Measurements from ENCODE around the gene CDK7. TPM values are rescaled to one million over a fixed set of nuclear protein-coding genes. Genes with fewer than 3 reads are reported as not detected.
A peak's percentile ranks its signal among the peaks of the same experiment; 100 is the strongest.

Gene CDK7
- total RNA-seq, 2 donors from 2014 or later: 22.1 to 25.2 TPM

DNA sequence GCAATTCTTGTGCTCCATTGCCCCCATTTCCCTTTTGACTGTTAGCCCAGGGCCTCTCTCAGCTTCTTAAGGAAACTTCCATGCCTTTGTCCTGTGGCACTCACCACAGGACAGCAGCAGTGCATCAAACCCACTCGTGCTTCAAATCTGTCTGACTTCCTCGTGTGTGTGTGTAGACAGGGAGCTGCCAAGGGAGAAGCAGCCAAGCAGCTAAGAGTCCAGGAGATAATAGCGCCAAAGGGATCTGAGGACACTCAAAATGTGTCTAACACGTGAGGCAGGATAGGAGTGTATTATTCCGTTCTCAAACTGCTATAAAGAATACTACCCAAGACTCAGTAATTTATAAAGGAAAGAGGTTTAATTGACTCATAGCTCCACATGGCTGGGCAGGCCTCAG lies 44.8 kb downstream of the CDK7 start:
- no peak for DNase-seq
- no peak for ATAC-seq
- intact Hi-C loops (cut with DNase I, micrococcal nuclease): no loop called here

- DNase-seq: no peak
- intact Hi-C loops (cut with DNase I, micrococcal nuclease): no loop called here
- no peak for ATAC-seq
Measured at GRCh38 chr5:69281114-69281513, 46.4 kb downstream of the CDK7 start.

DNA sequence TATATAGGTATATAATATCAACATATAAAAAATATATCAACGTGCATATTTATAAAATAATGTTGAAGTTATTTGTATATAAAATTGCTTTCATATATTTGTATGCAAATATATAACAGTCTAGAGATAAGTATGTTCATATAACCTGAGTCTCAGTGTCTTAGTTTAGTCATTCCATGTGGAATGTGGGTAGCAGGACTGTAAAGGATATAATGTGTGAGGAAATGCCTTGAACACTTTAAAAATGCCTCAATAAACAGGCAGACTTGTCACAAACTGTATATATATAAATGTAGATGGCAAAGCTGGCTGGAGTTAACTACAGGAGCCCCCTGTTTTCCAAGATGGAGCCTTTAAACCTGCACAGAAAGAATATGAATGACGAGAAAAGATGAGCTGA lies 49.5 kb downstream of the CDK7 start:
- no peak for DNase-seq
- ATAC-seq: no peak
- intact Hi-C loops (cut with DNase I, micrococcal nuclease): no loop called here

DNA sequence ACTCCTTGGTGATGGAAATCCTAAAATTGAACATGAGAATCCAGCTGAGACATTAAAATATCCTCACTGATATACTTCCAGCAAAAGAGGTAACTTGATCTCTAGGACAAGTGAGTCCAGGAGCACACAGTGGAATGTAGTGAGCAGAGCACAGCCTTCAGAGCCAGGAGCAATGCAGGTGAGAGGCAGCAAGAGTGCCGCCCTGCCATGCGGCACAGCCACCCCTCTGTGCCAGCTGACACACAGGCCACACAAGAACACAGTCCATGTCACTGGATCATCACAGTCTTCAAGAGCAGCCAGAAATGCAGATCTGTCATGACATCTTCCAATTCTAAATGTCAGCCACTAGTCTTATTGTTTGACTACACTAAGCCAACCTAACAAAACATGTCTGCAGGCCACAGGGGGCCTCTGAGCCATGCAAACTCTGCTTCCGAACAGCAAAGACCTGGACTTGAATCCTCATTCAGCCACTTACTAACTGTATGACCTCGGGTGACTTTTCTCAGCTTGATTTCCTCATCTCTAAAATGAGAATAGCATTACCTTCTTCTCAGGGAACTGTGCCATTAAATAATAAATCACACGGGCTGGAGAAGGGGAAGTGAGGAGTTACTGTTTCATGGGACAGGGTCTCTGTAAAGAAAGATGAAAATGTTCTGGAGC lies 50.9 kb downstream of the CDK7 start:
- intact Hi-C loops (cut with DNase I, micrococcal nuclease): no loop called here
- ATAC-seq: no peak
- DNase-seq: no peak

- ATAC-seq (no peak), DNase-seq (no peak)
- intact Hi-C loops (cut with DNase I, micrococcal nuclease): no loop called here
Measured at GRCh38 chr5:69288069-69288468, 53.4 kb downstream of the CDK7 start.

GRCh38 chr5:69288688-69289087 lies 54.0 kb downstream of the CDK7 start:
- DNase-seq: no peak
- intact Hi-C loops (cut with DNase I, micrococcal nuclease): no loop called here
- no peak for ATAC-seq

DNA sequence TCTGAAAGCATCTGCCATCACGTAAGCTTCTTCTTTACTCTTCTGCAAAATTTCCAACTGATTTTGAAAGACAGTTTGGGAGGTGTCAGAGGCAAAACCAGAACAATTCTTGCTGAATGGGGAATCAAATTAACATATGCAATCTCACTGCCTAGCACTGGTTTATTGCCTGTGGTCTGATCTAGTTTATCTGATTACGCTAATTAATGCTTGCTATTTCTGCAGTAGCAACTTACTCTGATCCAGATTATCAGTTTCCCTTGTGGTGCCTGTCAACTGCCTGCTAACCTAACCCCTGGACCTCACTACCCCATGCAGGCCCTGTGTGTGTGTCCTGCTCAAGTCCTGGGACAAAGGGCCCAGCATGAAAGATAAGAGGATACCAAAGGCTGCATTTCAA lies 57.6 kb downstream of the CDK7 start:
- intact Hi-C loops (cut with DNase I, micrococcal nuclease): no loop called here
- no peak for ATAC-seq
- DNase-seq: no peak

GRCh38 chr5:69293882-69294281 lies 59.2 kb downstream of the CDK7 start:
- intact Hi-C loops (cut with DNase I, micrococcal nuclease): no loop called here
- ATAC-seq (no peak), DNase-seq (no peak)

- intact Hi-C loops (cut with DNase I, micrococcal nuclease): no loop called here
- ATAC-seq: no peak
- no peak for DNase-seq
Measured at GRCh38 chr5:69295088-69295754, 60.5 kb downstream of the CDK7 start.

DNA sequence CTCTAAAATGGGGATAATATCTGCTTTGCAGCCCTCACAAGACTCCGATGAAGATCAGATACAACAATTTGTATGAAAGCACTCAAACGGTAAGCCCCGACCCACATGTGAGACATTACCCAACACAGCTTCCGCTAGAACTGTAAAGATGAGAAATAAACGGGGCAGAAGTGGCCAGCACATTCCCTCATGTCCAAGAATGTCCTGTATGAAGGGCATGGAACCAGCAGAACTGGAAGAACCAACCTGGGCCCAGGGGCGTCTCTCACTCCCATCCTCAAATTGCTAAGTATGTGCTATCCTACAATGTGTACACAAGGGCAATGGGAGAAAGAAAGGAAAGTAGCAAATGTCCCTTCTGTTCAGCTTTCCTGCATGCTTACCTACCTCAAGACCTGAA lies 64.9 kb downstream of the CDK7 start:
- DNase-seq (no peak), ATAC-seq (no peak)
- intact Hi-C loops (cut with DNase I, micrococcal nuclease): no loop called here

- no peak for ATAC-seq
- no peak for DNase-seq
- intact Hi-C loops (cut with DNase I, micrococcal nuclease): no loop called here
Measured at GRCh38 chr5:69300537-69301203, 66.0 kb downstream of the CDK7 start.

DNA sequence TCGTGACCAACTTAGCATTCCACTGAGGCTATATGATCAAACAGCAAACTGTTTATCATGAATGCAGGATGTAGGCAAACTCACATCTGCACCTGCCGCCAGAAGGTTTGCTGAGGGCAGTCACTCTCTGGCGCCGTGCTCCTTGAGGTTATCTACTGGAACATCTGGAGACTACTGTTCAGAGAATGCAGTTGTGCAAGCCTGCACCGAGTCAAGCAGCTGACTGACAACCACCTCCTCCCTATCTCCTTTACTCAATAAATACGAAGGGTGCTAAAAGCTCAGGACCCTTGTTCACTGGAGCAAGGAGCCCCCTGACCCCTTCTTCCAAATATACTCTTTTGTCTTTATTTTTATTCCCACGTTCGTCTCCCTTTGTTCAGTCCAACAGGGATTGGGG lies 70.8 kb downstream of the CDK7 start:
- intact Hi-C loops (cut with DNase I, micrococcal nuclease): no loop called here
- DNase-seq (no peak), ATAC-seq (no peak)

DNA sequence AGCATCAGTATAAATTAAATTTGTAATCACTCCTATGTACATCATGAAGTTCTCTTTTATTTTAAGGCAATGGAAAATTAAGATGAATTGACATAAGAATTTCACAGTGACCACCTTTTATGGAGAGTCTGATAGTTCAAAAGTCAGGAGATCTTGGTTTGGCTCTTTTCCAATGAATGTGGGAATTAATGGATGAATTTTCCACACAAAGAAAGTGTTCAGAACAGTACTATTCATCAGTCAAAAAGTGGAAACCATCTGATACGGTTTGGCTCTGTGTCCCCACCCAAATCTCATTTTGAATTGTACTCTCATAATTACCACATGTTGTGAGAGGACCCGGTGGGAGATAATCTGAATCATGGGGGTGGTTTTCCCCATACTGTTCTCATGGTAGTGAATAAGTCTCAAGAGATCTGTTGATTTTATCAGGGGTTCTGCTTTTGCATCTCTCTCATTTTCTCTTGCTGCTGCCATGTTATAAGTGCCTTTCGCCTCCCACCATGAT lies 73.4 kb downstream of the CDK7 start:
- intact Hi-C loops (cut with DNase I, micrococcal nuclease): no loop called here
- no peak for ATAC-seq

GRCh38 chr5:69309380-69309779 lies 74.7 kb downstream of the CDK7 start:
- intact Hi-C loops (cut with DNase I, micrococcal nuclease): no loop called here
- no peak for ATAC-seq
- no peak for DNase-seq

More for the DNA sequence above, 73.4 kb downstream of the CDK7 start:
- no peak for DNase-seq

DNA sequence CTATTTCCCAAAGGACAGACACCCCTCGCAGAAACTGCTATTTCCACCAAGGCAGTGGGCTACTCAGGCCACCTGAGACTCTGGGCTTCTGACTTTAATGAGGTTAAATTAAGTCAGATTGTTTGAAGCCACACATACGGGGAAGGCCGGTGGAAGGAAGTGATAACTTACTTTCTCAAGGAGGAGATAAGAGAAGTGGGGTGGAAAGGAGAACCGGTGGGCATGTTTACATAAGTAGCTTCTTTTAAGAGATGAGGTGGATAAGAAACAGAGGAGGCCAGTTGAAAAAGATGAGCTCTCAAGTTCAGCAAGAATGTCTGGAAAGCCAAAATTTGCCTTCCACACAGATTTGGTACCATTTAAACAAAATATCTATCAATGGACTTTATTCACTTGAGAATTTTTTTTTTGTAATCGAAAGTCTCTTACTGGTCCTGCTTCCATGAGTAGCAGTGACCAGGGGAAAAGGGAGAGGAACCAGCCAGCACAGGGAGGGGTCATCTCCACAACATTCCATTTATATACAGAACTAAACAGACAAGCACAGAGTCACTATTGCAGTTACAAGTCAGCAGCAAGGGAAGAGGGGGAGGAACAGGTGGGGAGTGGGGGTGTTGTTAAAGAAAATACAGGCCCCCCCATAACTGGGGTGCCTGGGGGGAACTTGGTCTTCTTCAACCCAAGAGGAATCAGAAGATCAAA lies 77.9 kb downstream of the CDK7 start:
- intact Hi-C loops (cut with DNase I, micrococcal nuclease): no loop called here
- no peak for DNase-seq
- no peak for ATAC-seq

GRCh38 chr5:69313428-69313827 lies 78.7 kb downstream of the CDK7 start:
- ATAC-seq (no peak), DNase-seq (no peak)
- intact Hi-C loops (cut with DNase I, micrococcal nuclease): no loop called here

- ATAC-seq (no peak), DNase-seq (no peak)
- intact Hi-C loops (cut with DNase I, micrococcal nuclease): no loop called here
Measured at GRCh38 chr5:69315972-69316371, 81.3 kb downstream of the CDK7 start.

GRCh38 chr5:69317391-69317790 lies 82.7 kb downstream of the CDK7 start:
- no peak for ATAC-seq
- DNase-seq: no peak

DNA sequence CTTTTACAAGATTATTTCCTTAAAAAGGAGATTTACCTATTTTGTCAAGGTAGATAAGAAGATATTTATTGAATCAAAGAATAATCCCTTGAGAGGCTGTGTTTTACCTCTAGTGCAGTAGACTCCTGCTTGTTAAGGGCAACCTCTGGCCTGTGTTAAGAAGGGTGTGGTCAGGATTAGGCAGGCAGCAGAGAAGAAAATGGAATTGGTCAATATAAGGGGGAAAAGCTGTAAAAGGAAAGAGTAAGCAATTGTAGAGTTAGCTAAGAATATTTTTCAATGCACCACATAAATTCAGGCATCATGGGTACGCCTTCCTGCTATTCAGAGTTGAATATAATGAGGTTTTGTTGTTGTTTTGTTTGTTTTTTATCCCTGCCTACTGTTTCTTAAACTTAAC lies 91.7 kb downstream of the CDK7 start:
- peak; percentile 95 for ATAC-seq
- intact Hi-C loops (cut with DNase I, micrococcal nuclease): no loop called here
- DNase-seq: no peak

More at GRCh38 chr5:69317391-69317790, 82.7 kb downstream of the CDK7 start:
- intact Hi-C loops (cut with DNase I, micrococcal nuclease): no loop called here

Data from left colon (tissue), 2 donors.